Non-pigmented ciliary epithelial cell (primary cell): Measurements from ENCODE around the gene PDZRN3.

Experiments used
- DNase-seq: peaks from one replicate; pipeline ENCODE4 v3.0.0-alpha.2; 2010; ENCODE audit warnings: low read depth

PDZRN3 gene

GRCh38 chr3:73556520-73557372 lies 68.0 kb downstream of the PDZRN3 start:
- no peak for DNase-seq

GRCh38 chr3:73555076-73555475 lies 69.7 kb downstream of the PDZRN3 start:
- no peak for DNase-seq

GRCh38 chr3:73552700-73553099 lies 72.0 kb downstream of the PDZRN3 start:
- no peak for DNase-seq

GRCh38 chr3:73550032-73550431 lies 74.7 kb downstream of the PDZRN3 start:
- DNase-seq, result no peak

GRCh38 chr3:73549051-73549600 lies 75.6 kb downstream of the PDZRN3 start:
- DNase-seq, result no peak

- DNase-seq, result no peak
These were observed 76.3 kb downstream of the PDZRN3 start for GRCh38 chr3:73548436-73548835.

- peak; percentile 53 for DNase-seq
These were observed 77.1 kb downstream of the PDZRN3 start for GRCh38 chr3:73547427-73548248.

GRCh38 chr3:73546961-73547360 lies 77.8 kb downstream of the PDZRN3 start:
- peak; percentile 72 for DNase-seq

- DNase-seq, result no peak
These were observed 81.3 kb downstream of the PDZRN3 start for GRCh38 chr3:73543412-73543811.

GRCh38 chr3:73542136-73542535 lies 82.6 kb downstream of the PDZRN3 start:
- DNase-seq, result no peak

GRCh38 chr3:73540969-73541740 lies 83.6 kb downstream of the PDZRN3 start:
- DNase-seq, result no peak

GRCh38 chr3:73538486-73538885 lies 86.3 kb downstream of the PDZRN3 start:
- DNase-seq, result no peak

GRCh38 chr3:73536952-73537351 lies 87.8 kb downstream of the PDZRN3 start:
- DNase-seq, result no peak

GRCh38 chr3:73536336-73536895 lies 88.3 kb downstream of the PDZRN3 start:
- no peak for DNase-seq

GRCh38 chr3:73535931-73536330 lies 88.8 kb downstream of the PDZRN3 start:
- DNase-seq, result no peak

- DNase-seq, result no peak
These were observed 89.6 kb downstream of the PDZRN3 start for GRCh38 chr3:73535137-73535536.

- peak; percentile 69 for DNase-seq
These were observed 94.7 kb downstream of the PDZRN3 start for GRCh38 chr3:73530022-73530396.

GRCh38 chr3:73529308-73530021 lies 95.3 kb downstream of the PDZRN3 start:
- DNase-seq, result no peak

- DNase-seq, result no peak
These were observed 99.2 kb downstream of the PDZRN3 start for GRCh38 chr3:73525591-73525990.

GRCh38 chr3:73523661-73524060 lies 101.1 kb downstream of the PDZRN3 start:
- no peak for DNase-seq

- no peak for DNase-seq
These were observed 102.9 kb downstream of the PDZRN3 start for GRCh38 chr3:73521734-73522336.
